Measurements from ENCODE around the gene PPP3CA. TPM values are rescaled to one million over a fixed set of nuclear protein-coding genes. Genes with fewer than 3 reads are reported as not detected.
A peak's percentile ranks its signal among the peaks of the same experiment; 100 is the strongest.

The PPP3CA gene
- total RNA-seq, 1 donor from 2014 or later, result 41.2 TPM

- DNase-seq (ENCODE audit: low spot score), result no peak
Observed at GRCh38 chr4:101050837-101051205, 296.5 kb downstream of the PPP3CA start.

GRCh38 chr4:101050088-101050836 lies 297.1 kb downstream of the PPP3CA start:
- no peak for DNase-seq (ENCODE audit: low spot score)

DNA sequence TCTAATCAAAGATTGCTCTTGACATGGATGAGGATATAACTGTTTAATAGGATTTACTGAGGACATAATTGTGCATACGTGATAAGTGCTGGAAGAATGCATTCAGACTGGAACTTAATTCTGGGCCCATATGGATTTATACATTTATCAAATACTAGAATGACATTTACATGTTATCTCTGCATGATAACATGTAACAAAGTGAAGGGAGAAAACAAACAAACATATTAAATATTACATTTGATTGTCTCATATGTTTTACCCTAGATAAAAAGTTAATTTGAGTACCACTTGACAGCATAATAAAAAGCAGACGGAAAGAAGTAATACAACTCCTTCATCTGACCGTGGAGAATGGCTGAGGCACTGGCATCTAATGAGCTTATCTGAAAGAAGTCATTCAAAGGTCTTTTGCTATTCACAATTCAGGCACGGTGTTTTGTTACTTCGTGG lies 297.8 kb downstream of the PPP3CA start:
- no peak for DNase-seq (ENCODE audit: low spot score)

DNA sequence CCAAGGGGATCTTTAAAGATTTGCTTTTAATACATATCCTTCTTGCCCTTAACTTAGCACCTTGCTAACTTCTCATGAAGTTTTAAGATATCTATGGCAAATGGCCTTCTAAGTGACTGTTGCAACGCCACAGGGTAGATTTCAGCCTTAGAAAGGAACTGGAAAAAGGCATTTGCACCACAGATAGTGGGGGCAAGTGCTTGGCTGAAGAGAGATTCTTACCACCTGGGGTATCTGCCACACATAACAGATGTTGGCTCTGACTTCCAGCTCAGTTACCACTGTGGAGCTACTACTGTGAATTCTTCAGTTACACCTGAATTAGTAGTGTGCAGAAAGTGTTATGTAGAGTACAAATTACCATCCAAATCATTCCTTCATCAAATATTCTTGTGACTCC lies 302.6 kb downstream of the PPP3CA start:
- no peak for DNase-seq (ENCODE audit: low spot score)

DNA sequence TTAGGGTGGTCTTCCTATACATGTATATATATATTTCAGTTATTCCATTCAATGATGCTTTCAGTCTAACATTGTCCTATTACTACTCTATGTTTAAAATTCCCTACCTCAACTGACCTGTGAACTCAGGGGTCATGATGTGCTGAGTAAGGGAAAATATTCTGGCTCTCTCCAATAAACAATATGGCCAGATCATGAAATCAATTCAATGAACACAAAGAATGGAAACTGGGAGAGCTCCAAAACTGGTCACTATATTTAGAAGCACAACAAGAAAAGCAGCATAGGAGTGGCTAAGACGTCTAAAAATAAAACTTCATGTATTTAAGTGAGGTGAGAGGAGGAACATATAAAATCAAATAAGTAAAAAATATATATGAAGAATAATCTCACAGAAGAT lies 304.5 kb downstream of the PPP3CA start:
- DNase-seq (ENCODE audit: low spot score), result no peak

GRCh38 chr4:101040776-101041175 lies 306.6 kb downstream of the PPP3CA start:
- no peak for DNase-seq (ENCODE audit: low spot score)

DNA sequence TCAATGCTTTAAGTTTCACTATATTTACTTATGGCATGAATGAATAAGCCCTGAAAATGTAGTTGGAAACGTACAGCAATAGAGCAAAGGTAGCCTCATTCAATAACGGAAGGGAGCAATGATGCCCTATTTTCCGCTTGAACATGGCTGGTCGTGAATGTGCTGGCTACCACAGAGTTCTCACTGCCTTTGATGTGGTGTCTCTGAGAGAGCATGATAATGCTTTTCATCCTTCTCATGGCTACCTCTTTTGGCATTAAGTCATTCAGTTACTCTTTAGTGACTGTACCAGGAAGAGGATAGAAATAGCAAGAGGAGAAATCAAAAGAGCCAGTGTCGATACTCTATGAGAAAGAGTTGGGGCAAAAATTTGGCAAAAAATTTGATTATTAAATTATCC lies 308.0 kb downstream of the PPP3CA start:
- DNase-seq (ENCODE audit: low spot score), result no peak

DNA sequence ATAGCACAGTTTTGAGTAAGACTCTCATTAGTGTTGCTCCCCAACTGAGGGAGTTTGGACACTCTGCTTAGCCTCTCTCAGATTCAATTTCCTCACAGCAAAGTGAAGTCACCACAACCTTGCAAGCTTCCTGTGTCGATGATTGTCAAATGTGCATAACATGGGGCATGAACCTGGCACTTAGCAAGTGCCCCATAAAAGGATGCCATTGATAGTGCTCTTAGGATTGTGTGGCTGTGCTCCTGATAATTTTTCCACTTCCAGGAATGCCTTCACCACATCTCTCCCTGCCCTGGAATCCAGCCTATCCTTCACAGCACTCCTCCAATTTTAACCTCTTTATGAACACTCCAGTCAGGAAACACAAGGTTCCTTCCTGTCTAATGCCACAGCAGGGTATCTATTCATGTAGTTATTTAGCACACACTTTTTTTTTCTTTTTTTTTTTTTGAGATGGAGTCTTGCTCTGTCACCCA lies 309.4 kb downstream of the PPP3CA start:
- DNase-seq (ENCODE audit: low spot score), result no peak

- no peak for DNase-seq (ENCODE audit: low spot score)
Observed at GRCh38 chr4:101037249-101037648, 310.1 kb downstream of the PPP3CA start.

- no peak for DNase-seq (ENCODE audit: low spot score)
Observed at GRCh38 chr4:101035487-101035886, 311.8 kb downstream of the PPP3CA start.

DNA sequence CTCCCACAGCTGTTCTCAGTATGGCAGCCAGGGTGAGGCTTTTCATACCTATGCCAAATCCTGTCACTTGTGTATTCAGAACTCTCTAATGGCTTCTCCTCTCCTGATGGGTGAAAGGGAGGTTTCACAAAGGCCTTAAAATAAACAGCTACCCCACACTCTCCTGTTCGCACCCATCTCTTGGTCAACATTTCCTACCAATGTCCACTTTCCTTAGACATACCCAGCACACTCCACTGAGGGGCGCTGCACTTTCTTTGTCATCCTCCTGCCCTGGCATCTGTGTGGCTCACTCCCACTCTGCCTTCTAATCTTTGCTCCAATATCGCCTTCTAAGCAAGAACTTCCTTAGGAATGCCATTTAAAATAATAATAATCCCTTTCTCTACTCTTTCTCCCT lies 313.3 kb downstream of the PPP3CA start:
- DNase-seq (ENCODE audit: low spot score), result no peak

- DNase-seq (ENCODE audit: low spot score), result no peak
Observed at GRCh38 chr4:101032541-101032940, 314.8 kb downstream of the PPP3CA start.

DNA sequence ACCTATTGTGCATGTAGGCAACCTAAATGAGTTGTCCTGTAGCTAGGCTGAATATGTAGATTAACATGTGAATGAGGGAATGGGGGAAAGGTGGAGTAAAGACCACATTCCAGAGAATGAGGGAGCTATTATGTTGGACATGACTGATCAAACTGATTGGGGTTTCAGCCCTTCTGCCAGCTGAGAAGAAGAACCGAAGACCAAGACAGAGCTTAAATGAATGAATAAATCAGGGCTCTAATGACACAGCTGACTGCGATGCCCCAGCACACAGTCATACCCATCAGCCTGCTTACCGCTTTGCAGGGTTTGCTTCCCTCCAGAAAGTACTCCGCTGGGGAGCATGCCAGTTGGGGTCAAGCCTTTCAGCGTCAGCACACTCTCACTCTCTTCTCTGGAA lies 315.4 kb downstream of the PPP3CA start:
- no peak for DNase-seq (ENCODE audit: low spot score)

DNA sequence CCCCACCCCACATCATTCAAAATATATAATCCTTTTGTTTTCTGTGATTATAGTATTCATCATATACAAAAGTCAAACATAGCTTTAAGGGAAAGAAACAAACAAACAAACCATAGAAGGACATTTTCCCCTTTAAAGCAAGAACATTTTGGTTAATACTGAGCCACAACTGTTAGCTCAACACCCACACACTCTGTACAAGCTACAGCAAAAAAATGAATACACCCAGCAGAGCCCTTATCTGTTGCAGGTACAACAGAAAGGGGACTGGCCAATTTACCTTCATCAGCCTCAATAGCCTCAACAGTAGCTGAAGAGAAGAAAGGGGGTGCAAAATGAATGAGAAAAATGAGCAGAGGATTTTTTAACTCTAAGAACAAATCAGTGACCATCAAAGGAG lies 318.4 kb downstream of the PPP3CA start:
- DNase-seq (ENCODE audit: low spot score), result no peak

- DNase-seq (ENCODE audit: low spot score), result no peak
Observed at GRCh38 chr4:101027721-101028120, 319.6 kb downstream of the PPP3CA start.

DNA sequence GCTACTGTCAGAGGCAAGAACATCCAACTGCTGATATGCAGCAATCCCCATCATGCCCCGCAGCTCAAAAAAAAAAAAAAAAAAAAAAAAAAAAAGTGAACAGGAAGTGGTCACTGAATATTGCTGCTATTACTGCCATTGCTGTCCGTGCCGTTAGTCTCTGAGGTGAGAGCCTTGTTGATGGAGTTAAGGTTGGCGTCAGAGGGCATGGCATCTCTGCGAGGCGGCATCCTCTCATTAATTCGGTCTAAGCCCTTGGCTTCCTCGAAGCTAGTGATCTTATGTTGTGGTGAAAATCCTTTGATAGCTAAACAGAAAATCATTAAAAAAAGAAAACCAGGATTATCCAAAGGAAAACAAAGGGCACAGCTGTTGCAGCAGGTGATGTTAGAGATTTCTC lies 321.6 kb downstream of the PPP3CA start:
- no peak for DNase-seq (ENCODE audit: low spot score)

DNA sequence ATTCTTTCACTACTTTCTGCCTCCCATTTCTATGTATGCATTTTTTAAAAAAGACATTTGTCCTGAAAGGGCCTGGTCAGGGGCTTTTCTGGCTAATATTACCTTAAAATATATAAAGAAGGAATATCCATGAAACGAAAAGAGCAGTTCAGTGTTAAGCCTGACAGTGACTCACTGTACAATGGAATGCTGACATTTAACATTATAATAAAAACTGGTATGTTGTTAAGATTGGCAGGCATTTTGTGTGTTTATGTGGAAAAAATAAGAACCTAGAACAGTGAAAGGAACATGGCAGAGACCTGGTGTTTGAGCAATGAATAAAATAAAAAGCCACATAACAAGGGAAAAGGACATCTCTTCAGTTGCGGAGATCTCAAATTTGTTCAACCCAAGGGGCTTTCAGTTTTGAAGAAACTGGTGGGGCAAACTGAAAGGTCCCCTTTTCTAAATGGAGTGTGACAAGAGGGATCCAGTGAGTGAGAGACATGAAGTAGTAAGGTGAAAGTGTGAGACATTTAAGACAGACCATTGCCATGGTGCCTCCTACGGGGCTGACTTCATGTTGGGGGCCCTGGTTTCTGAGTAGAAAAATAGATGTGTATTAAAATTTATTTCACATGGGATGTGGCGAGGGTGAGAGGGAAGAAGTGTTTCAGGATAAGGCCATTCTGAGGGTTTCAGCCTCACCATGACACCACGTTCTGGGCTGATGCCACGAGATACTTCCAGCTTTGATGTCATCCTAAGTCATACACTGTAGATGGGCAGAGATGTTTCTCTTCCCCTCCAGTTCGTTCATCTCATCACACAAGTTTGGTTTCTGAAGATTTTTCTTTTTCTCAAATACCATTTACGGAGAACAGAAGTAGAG lies 324.9 kb downstream of the PPP3CA start:
- DNase-seq (ENCODE audit: low spot score), result no peak

DNA sequence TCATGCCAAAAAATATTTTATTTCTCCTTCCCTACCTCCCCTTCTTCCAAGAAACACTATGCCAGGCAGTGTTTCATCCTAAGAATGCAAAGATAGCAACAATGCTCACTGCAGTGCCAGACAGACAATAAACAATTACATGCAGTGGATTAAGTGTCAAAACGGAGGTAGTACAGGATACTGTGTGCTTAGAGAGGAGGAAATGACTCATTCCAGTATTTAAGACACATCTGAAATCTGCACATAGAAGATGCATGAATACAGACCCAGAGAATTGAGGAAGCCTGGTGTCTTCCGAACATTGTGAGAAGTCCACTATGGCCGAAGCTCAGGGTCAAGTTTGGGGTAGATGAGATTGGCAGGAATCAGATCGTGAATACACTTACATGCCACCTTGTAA lies 326.4 kb downstream of the PPP3CA start:
- peak; percentile 5 for DNase-seq (ENCODE audit: low spot score)

GRCh38 chr4:101019941-101020401 lies 327.4 kb downstream of the PPP3CA start:
- DNase-seq (ENCODE audit: low spot score), result no peak

DNA sequence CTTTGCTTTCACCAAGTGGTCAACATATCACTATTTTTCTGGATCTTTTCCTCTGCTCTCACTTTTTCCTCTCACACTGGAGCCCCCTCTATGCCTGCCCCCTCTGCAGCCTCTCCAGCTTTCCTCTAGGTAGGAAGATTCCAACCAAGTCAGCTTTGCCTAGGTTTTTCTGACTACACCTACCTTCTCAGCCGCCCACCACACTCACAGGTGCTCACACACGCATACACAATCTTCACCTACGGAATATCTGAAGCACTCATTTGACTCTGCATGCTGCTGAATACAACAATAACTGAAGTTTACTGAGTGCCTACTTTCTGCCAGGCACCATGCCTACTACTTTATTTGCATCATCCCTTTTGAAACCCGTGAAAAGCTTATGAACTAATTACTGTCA lies 328.0 kb downstream of the PPP3CA start:
- DNase-seq (ENCODE audit: low spot score), result no peak

DNA sequence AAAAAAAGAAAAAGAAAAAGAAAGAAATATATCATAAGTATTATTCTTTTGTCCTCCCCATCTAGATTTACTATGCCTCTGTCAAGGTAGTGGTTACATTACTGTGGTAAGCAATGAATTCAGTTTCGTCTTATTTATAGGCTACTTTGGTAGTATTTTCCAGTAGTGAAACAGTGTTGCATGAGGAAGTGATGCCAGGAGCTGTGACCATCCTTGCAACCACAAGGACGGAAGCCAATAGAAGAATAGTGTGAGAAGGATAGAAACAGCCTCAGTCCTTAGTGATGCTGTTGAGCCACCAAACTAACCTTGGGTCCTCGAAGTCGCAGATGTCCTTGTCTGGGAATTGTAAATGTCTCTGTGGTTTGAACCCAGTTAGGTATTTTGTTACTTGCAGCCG lies 328.5 kb downstream of the PPP3CA start:
- peak; percentile 8 for DNase-seq (ENCODE audit: low spot score)

- DNase-seq (ENCODE audit: low spot score), result no peak
Observed at GRCh38 chr4:101014417-101014816, 332.9 kb downstream of the PPP3CA start.

GRCh38 chr4:101010987-101011386 lies 336.3 kb downstream of the PPP3CA start:
- no peak for DNase-seq (ENCODE audit: low spot score)

All from umbilical cord (tissue), 2 donors.